ENCODE results near the gene CNKSR3.
"Not testable (repeated sequence)": the region's sequence is repeated elsewhere in the genome, so short reads cannot be mapped to it uniquely, and the experiment has no call there.

CNKSR3 gene

DNA sequence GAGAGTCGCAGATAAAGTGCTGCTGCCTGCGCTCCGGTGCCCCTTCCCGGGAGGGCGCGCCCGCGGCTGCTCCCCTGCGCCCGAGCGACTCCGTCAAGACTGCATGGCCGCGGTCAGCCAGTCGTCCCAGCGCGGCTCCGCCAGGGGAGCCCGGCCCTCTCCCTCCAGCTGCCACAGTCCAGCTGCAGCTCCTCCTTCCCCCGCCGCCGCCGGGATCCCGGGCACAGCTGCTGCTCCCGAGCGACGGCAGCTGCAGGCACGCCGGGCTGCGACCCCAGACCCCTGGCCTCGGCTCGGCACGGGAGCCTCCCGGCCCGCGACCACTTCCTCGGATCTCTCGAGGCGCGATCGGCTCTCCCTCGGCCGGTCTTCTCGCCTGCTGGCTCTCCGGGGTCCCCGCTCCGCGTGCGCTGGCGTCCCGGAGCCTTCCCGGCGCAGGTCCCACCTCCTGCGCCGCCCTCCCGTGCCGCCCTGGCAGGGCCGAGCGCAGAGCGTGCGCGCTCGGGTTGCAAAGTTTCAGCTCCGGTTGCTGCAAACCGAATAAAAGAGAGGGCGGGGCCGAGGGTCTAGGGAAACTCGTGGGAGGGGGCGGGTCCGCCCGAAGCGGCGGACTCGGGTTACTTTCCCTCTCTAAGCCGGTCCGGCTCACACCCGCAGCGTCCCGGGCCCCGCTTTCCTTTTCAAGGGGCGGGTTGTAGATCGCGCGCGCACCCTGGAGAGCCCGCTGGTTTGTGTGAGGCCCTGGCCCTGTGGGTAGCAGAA, at the start of gene CNKSR3:
Gene CNKSR3, minus strand, starts transcription at position 542 of the 762 bp plus-strand sequence. CDS start 571 bp downstream, outside the sequence.
- no peak for DNase-seq (ENCODE audit: low read depth in 1 of 2, low spot score in 1 of 2)

GRCh38 chr6:154558984-154559383, 48.5 kb upstream of the CNKSR3 start:
- no peak for DNase-seq (ENCODE audit: low read depth in 1 of 2, low spot score in 1 of 2)

GRCh38 chr6:154558513-154558912, 48.0 kb upstream of the CNKSR3 start:
- DNase-seq (ENCODE audit: low read depth in 1 of 2, low spot score in 1 of 2) = no peak

GRCh38 chr6:154555073-154555677, 44.7 kb upstream of the CNKSR3 start:
- DNase-seq (ENCODE audit: low read depth in 1 of 2, low spot score in 1 of 2) = no peak

- no peak for DNase-seq (ENCODE audit: low read depth in 1 of 2, low spot score in 1 of 2)
These were observed 44.0 kb upstream of the CNKSR3 start for GRCh38 chr6:154554491-154554890.

- no peak for DNase-seq (ENCODE audit: low read depth in 1 of 2, low spot score in 1 of 2)
These were observed 40.3 kb upstream of the CNKSR3 start for GRCh38 chr6:154550779-154551178.

GRCh38 chr6:154549179-154549578, 38.7 kb upstream of the CNKSR3 start:
- DNase-seq (ENCODE audit: low read depth in 1 of 2, low spot score in 1 of 2) = no peak

DNA sequence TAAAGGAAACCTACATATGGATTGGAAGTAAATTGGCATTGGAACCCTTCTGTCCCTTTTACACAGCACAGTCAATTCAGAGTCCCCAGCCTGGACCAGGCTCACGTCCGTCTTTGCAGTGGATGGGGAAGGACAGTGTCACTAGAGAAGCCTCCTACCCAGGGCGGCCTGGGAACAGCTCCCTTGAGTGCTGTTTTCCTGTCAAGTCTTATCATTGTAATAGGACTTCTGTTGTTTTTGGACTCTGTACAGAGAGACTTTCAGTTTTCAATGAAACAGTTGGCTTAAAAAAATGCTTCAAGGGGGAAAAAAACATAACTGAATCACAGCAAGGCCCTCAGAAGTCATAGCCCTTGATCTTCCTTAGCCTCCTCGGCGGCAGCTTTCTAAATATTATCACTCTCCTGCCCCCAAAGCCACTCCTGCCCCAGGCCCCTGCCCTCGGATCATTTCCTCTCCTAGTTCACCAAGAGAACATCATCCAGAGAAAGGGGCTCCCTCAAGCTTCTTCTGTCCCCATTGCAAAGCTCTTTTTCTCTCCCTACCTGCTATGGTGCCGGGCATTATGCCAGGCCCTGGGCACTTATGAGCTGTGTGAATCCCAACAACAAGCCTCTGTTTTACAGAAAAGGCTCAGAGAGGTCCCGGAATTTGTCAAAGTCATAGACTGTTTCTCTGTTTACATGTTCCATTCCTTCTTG, 37.8 kb upstream of the CNKSR3 start:
- no peak for DNase-seq (ENCODE audit: low read depth in 1 of 2, low spot score in 1 of 2)

GRCh38 chr6:154543628-154544027, 33.1 kb upstream of the CNKSR3 start:
- no peak for DNase-seq (ENCODE audit: low read depth in 1 of 2, low spot score in 1 of 2)

GRCh38 chr6:154542747-154543146, 32.3 kb upstream of the CNKSR3 start:
- no peak for DNase-seq (ENCODE audit: low read depth in 1 of 2, low spot score in 1 of 2)

- not testable (repeated sequence) for DNase-seq (ENCODE audit: low read depth in 1 of 2, low spot score in 1 of 2)
These were observed 31.4 kb upstream of the CNKSR3 start for GRCh38 chr6:154541837-154542236.

- DNase-seq (ENCODE audit: low read depth in 1 of 2, low spot score in 1 of 2) = no peak
These were observed 29.2 kb upstream of the CNKSR3 start for GRCh38 chr6:154539593-154540269.

GRCh38 chr6:154538640-154539191, 28.2 kb upstream of the CNKSR3 start:
- no peak for DNase-seq (ENCODE audit: low read depth in 1 of 2, low spot score in 1 of 2)

DNA sequence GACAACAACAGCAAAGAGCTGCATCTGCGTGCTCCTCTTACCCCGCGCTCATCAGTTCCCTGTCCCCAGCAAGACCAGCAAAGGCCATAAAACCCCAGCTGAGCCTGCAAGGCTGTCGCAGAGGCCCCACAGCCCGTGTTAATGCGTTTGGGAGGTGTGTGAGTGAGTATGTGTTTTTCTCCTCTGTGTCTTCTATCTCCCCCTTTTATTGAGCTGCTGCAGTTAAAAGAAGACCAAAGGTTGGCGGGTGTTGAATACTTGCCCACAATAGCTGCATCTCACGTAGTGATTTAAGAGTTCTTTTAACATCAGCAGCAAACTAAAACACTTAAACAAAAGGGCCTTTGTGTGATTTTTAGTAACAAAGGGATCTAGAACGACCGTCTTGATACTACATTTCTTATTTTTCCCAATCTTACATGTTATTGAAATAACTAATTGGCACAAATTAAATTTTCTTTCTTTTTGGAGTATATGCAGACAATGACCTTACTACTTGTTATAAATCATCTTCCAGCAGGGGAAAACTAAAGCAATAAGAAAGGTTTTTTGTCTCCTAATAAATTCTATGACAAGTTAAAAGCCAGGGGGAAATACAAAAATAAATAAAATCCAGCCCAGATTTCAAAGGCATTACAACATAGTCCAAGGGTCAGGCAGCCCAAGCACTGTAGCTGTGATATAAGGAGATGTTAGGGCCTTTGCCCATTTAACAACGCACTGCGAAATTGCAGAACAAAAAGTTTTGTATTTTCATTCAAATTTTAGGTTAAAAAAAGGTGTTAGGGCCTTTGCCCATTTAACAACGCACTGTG, 27.2 kb upstream of the CNKSR3 start:
- no peak for DNase-seq (ENCODE audit: low read depth in 1 of 2, low spot score in 1 of 2)

DNA sequence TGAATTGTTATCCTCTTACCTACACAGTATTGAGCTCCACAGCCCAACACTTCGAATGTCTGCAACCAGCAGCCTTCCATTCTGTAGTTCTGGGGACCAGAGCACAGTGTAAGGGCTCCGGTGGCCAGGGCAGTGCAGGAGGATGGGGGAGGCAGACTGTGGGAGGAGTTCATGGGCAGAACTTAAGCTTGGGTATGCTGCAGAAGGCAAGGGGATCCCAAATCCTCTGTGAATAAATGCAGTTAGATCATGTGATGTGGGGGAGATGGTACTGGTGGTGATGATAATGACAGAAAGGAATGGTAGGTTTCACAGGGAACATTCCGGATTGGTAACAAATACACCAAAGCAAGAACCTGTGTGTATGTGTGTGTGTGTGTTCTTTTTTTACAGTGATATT, 26.5 kb upstream of the CNKSR3 start:
- DNase-seq (ENCODE audit: low read depth in 1 of 2, low spot score in 1 of 2) = no peak

DNA sequence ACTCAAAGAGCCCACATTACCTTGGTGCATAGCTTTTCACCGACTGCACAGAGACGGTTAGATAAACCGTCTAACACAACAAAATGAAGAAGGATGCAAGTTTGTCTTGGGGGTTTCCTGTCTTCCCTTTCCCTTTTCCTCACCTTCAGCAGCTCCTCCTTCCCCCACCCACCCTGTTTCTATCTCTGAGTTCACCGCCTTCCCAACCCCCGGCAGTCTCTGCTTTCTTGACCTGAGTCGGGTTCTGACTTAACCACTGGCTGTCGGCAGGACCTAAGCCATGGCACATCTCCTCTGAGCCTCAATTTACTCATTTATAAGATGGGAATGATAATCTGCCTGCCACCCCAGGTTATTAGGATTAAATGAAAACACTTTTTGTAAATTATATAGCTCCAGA, 25.8 kb upstream of the CNKSR3 start:
- no peak for DNase-seq (ENCODE audit: low read depth in 1 of 2, low spot score in 1 of 2)

- DNase-seq (ENCODE audit: low read depth in 1 of 2, low spot score in 1 of 2) = no peak
These were observed 25.4 kb upstream of the CNKSR3 start for GRCh38 chr6:154535851-154536250.

DNA sequence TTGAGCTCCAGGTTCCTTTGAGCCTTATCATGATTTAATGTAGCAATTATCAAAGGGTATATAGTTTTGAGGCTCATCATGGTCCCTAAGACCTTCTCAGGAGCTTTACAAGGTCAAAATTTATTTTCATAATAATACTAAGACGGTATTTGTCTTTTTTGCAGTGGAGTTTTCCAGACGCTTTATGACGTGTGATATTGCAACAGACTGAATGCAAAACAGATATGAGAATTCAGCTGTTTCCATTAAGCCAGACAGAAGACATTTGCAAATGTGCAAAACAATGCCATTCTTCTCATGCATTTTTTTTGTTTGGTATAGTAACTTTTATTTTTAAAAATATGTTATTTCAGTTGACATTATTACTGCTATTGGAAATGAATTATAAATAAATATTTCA, 24.7 kb upstream of the CNKSR3 start:
- DNase-seq (ENCODE audit: low read depth in 1 of 2, low spot score in 1 of 2) = no peak

DNA sequence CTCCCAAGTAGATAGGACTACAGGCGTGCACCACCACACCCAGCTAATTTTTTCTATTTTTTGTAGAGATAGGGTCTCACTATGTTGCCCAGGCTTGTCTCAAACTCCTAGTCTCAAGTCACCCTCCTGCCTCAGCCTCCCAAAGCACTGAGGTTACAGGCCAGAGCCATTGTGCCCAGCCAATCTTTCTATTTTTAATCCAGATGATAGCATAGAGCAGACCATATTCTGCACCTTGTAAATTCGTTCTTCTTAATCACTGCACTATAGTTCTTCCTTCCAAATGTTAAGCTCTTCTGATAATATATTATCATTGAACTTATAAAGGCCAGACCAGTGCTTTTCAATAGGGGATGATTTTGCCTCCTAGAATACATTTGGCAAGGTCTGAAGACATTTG, 24.0 kb upstream of the CNKSR3 start:
- DNase-seq (ENCODE audit: low read depth in 1 of 2, low spot score in 1 of 2) = no peak

GRCh38 chr6:154532426-154532825, 21.9 kb upstream of the CNKSR3 start:
- DNase-seq (ENCODE audit: low read depth in 1 of 2, low spot score in 1 of 2) = no peak

DNA sequence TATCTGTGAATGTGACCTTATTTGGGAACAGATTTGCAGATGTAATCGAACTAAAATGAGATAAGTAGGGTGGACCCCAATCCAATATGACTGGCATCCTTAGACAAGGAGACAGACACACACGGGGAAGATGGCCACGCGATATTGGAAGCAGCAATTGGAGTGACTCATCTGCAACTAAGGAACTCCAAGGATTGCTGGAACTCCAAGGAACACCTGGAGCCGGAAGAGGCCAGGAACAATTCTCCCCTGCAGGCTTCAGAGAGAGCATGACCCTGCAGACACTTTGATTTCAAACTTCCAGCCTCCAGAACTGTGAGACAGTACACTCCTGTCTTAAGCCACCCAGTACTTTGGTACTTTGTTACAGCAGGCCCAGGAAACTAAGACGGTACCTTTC, 19.5 kb upstream of the CNKSR3 start:
- no peak for DNase-seq (ENCODE audit: low read depth in 1 of 2, low spot score in 1 of 2)
